PC-3 (cell line): ENCODE data around the gene LMNA. TPM values are rescaled to one million over a fixed set of nuclear protein-coding genes. Genes with fewer than 3 reads are reported as not detected.

ENCODE experiments used
- ATAC-seq: fragments of 200-7000 bp; cut with Tn5 transposase; 2 replicates; pipeline ENCODE4 v1.9.1; 2020; ENCODE audit warnings: mild to moderate bottlenecking, moderate library complexity
- BruUV-seq: library from RNA; stranded (reverse); fragments of 400-500 nt; replicated peaks from 2 replicates; lab custom pipeline; 2021; lab: Mats Ljungman, UMichigan
- CTCF ChIA-PET: fragments of 300-600 bp; sonication (Branson Sonifier 250); formaldehyde crosslinking; loops from one replicate; lab custom pipeline; 2022; ENCODE audit warnings: antibody characterized with exemption; lab: Charles Lee
- POLR2A ChIA-PET: fragments of 300-600 bp; sonication (Branson Sonifier 250); formaldehyde crosslinking; loops from one replicate; lab custom pipeline; 2022; ENCODE audit warnings: antibody characterized with exemption; ENCODE audit not compliant: unreplicated experiment; lab: Charles Lee
- DNase-seq: peaks from one replicate; pipeline ENCODE4 v3.0.0-alpha.2; 2015
- H2AFZ ChIP-seq: fragments of 300-600 bp; sonication (generic); 2 replicates; pipeline ENCODE4 v1.6.0; 2016; ENCODE audit warnings: antibody characterized with exemption, low read length
- H3F3A ChIP-seq: fragments of 300-600 bp; sonication (generic); one replicate; pipeline ENCODE4 v1.6.0; 2017; ENCODE audit warnings: antibody characterized with exemption, low read length, control low read depth, mild to moderate bottlenecking; ENCODE audit not compliant: unreplicated experiment
- H3K27ac ChIP-seq: fragments of 300-600 bp; sonication (generic); 2 replicates; pipeline ENCODE4 v1.5.1; 2016; ENCODE audit warnings: mild to moderate bottlenecking, low read length
- H3K27me3 ChIP-seq: fragments of 300-600 bp; sonication (generic); 2 replicates; pipeline ENCODE4 v1.6.1; 2016; ENCODE audit warnings: low read length, mixed read lengths
- H3K36me3 ChIP-seq: fragments of 300-600 bp; sonication (generic); 2 replicates; pipeline ENCODE4 v1.6.1; 2016; ENCODE audit warnings: low read depth, mixed run types, low read length, mixed read lengths
- H3K4me1 ChIP-seq: fragments of 300-600 bp; sonication (generic); 2 replicates; pipeline ENCODE4 v1.5.1; 2016; ENCODE audit warnings: low read length; ENCODE audit not compliant: insufficient read depth
- H3K4me2 ChIP-seq: fragments of 300-600 bp; sonication (generic); 2 replicates; pipeline ENCODE4 v1.6.0; 2016; ENCODE audit warnings: low read length
- H3K4me3 ChIP-seq: fragments of 300-600 bp; sonication (generic); 2 replicates; pipeline ENCODE4 v1.5.1; 2016; ENCODE audit warnings: mild to moderate bottlenecking, low read length, mixed read lengths
- H3K79me2 ChIP-seq: fragments of 300-600 bp; sonication (generic); 2 replicates; pipeline ENCODE4 v1.6.1; 2017; ENCODE audit warnings: low read length, mixed read lengths
- H3K9ac ChIP-seq: fragments of 300-600 bp; sonication (generic); 2 replicates; pipeline ENCODE4 v1.6.0; 2016; ENCODE audit warnings: mild to moderate bottlenecking, low read length
- H3K9me2 ChIP-seq: fragments of 300-600 bp; sonication (generic); replicated peaks from 2 replicates; pipeline ENCODE4 v1.6.1; 2016; ENCODE audit warnings: mixed run types, low read length, mixed read lengths
- H3K9me3 ChIP-seq: fragments of 300-600 bp; sonication (generic); 2 replicates; pipeline ENCODE4 v1.6.1; 2016; ENCODE audit warnings: low read length, mixed read lengths
- H4K20me1 ChIP-seq: fragments of 300-600 bp; sonication (generic); 2 replicates; pipeline ENCODE4 v1.6.1; 2016; ENCODE audit warnings: low read length, mixed read lengths
- CTCF ChIP-seq: fragments of 300-600 bp; sonication (generic); conservative IDR thresholded peaks from 2 replicates; pipeline ENCODE4 v1.5.1; 2017; ENCODE audit warnings: antibody characterized with exemption, low read depth, mild to moderate bottlenecking, low read length
- EZH2 ChIP-seq: fragments of 300-600 bp; sonication (generic); IDR thresholded peaks from one replicate; pipeline ENCODE4 v1.6.1; 2017; ENCODE audit warnings: antibody characterized with exemption, mild to moderate bottlenecking, low read length; ENCODE audit not compliant: unreplicated experiment
- EZH2phosphoT487 ChIP-seq: fragments of 300-600 bp; sonication (generic); IDR thresholded peaks from 2 replicates; pipeline ENCODE4 v1.6.1; 2018; ENCODE audit warnings: mild to moderate bottlenecking, antibody characterized with exemption, low read length, borderline replicate concordance
- intact Hi-C: fragments of 100-400 bp; cut with micrococcal nuclease; formaldehyde crosslinking; loops from 2 replicates; pipeline ENCODE4 v1.9.0; 2023
- total RNA-seq: library from RNA; depleted of rRNA; stranded (reverse); fragments of >200 nt; gene quantifications from 2 replicates; pipeline ENCODE4 v1.2.3, GENCODE V29; 2014

The LMNA gene
- total RNA-seq, 1 experiment from 2014 or later, result 864 TPM

GRCh38 chr1:156106624-156107488 is 7.7 kb upstream of the LMNA start:
- peak overlapping the region; percentile 75 for H3K27ac ChIP-seq
- peak overlapping the region; percentile 62 for H3K4me2 ChIP-seq
- peak overlapping the region; percentile 25; the same call in 1 of the 2 replicates for H3K4me3 ChIP-seq
- peaks cover 56% of the 10 kb centered on the region for H3K4me1 ChIP-seq
- intact Hi-C loops, result no loop called here
- peak; percentile 3 for ATAC-seq
- H4K20me1 ChIP-seq, result no peaks in the 10 kb centered on the region
- ChIA-PET CTCF (interaction anchor here (0.6 to 1.1 kb wide), 2 partner anchors 20 to 23 kb away, joined by 3 read pairs; no protein-coding TSS in a partner anchor), POLR2A (interaction anchor here (0.6 to 1.2 kb wide), 2 partner anchors 8 to 187 kb away, joined by 5 to 7 read pairs; partner anchors contain the start of gene LMNA)
- no peak overlapping the region for H2AFZ ChIP-seq
- H3K79me2 ChIP-seq, result no peaks in the 10 kb centered on the region
- DNase-seq, result peak; percentile 39
- BruUV-seq, result TSS peak; percentile 65
- H3K9ac ChIP-seq, result peak overlapping the region; percentile 43
- no peaks in the 10 kb centered on the region for H3K36me3 ChIP-seq
- no peaks in the 10 kb centered on the region for H3F3A ChIP-seq
- TF ChIP-seq CTCF, result no peak
- TF ChIP-seq EZH2, result no peak
- TF ChIP-seq EZH2phosphoT487, result no peak
- no peaks in the 10 kb centered on the region for H3K9me2 ChIP-seq
- no peaks in the 10 kb centered on the region for H3K9me3 ChIP-seq
- no peaks in the 10 kb centered on the region for H3K27me3 ChIP-seq

GRCh38 chr1:156108057-156108456 is 6.5 kb upstream of the LMNA start:
- DNase-seq (no peak), ATAC-seq (no peak)
- H4K20me1 ChIP-seq, result no peaks in the 10 kb centered on the region
- no peaks in the 10 kb centered on the region for H3K79me2 ChIP-seq
- no peaks in the 10 kb centered on the region for H3K9me3 ChIP-seq
- intact Hi-C loops, result no loop called here
- H3K4me2 ChIP-seq, result no peak overlapping the region
- H3K9me2 ChIP-seq, result no peaks in the 10 kb centered on the region
- BruUV-seq, result no TSS peak
- H2AFZ ChIP-seq, result no peak overlapping the region
- TF ChIP-seq CTCF, result no peak
- TF ChIP-seq EZH2phosphoT487, result no peak
- TF ChIP-seq EZH2, result no peak
- ChIA-PET POLR2A (no interaction called here), CTCF (no interaction called here)
- no peak overlapping the region for H3K4me3 ChIP-seq
- H3K36me3 ChIP-seq, result no peaks in the 10 kb centered on the region
- H3K27ac ChIP-seq, result no peak overlapping the region
- H3K4me1 ChIP-seq, result peaks cover 59% of the 10 kb centered on the region
- H3F3A ChIP-seq, result no peaks in the 10 kb centered on the region
- no peak overlapping the region for H3K9ac ChIP-seq
- no peaks in the 10 kb centered on the region for H3K27me3 ChIP-seq
